ENCODE results near the gene TMEM150B.

Gene TMEM150B

DNA sequence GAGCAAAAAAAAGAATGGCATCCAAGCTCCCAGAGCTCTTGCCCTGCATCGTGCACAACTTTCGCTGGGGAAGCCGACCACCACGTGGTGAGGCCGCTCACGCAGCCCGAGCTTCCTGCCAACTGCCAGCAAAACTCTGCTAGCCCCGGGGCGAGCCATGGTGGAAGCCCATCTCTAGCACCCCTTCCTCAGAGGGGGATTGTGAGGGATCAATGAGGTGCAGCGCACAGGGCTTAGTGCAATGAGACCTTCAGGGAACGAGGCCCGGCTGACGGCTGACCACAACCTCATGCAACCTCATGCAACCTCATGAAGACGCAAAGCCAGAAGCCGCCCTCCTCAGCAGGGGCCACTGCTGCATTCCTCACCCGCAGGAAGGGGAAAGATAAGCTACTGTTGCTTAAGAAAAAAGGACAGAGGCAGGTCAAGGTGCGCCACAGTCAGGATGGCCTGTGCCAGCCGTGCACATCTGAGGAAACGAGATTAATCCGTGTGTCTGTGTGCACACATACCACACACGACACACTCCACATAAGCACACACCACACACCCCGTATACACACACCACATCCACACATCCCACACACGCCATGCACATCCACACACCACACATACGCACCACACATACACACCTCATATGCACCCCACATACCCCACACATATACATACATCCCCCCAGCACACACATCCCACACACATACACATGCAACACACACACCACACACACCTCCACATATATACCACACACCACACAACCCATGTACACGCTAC is 54.8 kb downstream of the TMEM150B start:
- peaks cover 14% of the 10 kb centered on the region for H3K36me3 ChIP-seq
- peaks cover 7% of the 10 kb centered on the region for H3K9me3 ChIP-seq (ENCODE audit: severe bottlenecking)
- no peak overlapping the region for H3K4me3 ChIP-seq (ENCODE audit: low read depth, low read length)
- DNase-seq: no peak
- no peaks in the 10 kb centered on the region for H3K27me3 ChIP-seq (ENCODE audit: insufficient read depth, low read depth, severe bottlenecking)
- H3K27ac ChIP-seq: no peak overlapping the region
- TF ChIP-seq, protein P1, sequence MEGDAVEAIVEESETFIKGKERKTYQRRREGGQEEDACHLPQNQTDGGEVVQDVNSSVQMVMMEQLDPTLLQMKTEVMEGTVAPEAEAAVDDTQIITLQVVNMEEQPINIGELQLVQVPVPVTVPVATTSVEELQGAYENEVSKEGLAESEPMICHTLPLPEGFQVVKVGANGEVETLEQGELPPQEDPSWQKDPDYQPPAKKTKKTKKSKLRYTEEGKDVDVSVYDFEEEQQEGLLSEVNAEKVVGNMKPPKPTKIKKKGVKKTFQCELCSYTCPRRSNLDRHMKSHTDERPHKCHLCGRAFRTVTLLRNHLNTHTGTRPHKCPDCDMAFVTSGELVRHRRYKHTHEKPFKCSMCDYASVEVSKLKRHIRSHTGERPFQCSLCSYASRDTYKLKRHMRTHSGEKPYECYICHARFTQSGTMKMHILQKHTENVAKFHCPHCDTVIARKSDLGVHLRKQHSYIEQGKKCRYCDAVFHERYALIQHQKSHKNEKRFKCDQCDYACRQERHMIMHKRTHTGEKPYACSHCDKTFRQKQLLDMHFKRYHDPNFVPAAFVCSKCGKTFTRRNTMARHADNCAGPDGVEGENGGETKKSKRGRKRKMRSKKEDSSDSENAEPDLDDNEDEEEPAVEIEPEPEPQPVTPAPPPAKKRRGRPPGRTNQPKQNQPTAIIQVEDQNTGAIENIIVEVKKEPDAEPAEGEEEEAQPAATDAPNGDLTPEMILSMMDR (IDR thresholded peaks at IDR 0.05; ENCODE audit: low read depth, low read length): no peak

DNA sequence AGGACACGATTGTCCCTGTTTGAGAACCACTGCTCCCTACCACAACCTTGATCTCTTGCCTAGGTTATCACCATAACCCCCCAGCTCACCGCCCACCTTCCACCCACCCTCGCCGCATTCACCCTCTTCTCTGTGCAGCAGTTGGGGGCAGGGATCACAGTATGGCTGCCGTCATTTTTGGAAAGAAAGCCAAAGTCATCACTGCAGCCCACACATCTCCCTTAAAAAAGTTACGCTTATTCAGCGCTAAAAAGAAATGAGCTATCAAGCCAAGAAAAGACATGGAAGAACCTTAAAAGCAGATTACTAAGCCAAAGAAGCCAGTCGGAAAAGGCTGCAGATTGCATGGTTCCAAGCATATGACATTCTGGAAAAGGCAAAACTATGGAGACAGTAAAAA is 55.8 kb downstream of the TMEM150B start:
- Histone ChIP-seq H3K36me3 (peaks cover 7% of the 10 kb centered on the region), H3K4me3 (ENCODE audit: low read depth, low read length) (no peak overlapping the region), H3K27ac (no peak overlapping the region), H3K27me3 (ENCODE audit: insufficient read depth, low read depth, severe bottlenecking) (no peaks in the 10 kb centered on the region), H3K9me3 (ENCODE audit: severe bottlenecking) (peaks cover 7% of the 10 kb centered on the region)
- TF ChIP-seq, protein P1 (IDR thresholded peaks at IDR 0.05; ENCODE audit: low read depth, low read length): no peak
- DNase-seq: no peak

DNA sequence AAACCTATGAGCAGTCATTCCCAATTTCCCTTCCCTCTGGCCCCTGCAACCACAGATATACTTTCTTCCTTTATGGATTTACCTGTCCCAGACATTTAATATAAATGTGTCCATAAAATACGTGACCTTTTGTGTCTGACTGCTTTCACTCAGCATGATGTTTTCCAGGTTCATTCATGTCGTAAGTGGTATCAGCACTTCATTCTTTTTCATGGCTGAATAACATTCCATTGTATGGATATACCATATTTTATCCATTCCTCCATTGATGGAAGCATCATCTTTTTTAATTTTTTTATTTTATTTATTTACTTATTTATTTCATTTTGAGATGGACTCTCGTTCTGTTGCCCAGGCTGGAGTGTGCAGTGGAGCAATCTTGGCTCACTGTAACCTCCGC is 58.3 kb downstream of the TMEM150B start:
- Histone ChIP-seq H3K4me3 (ENCODE audit: low read depth, low read length) (no peak overlapping the region), H3K27ac (no peak overlapping the region), H3K27me3 (ENCODE audit: insufficient read depth, low read depth, severe bottlenecking) (no peaks in the 10 kb centered on the region), H3K9me3 (ENCODE audit: severe bottlenecking) (peaks cover 7% of the 10 kb centered on the region), H3K36me3 (peaks cover 2% of the 10 kb centered on the region)
- TF ChIP-seq, protein P1 (IDR thresholded peaks at IDR 0.05; ENCODE audit: low read depth, low read length): no peak
- no peak for DNase-seq

DNA sequence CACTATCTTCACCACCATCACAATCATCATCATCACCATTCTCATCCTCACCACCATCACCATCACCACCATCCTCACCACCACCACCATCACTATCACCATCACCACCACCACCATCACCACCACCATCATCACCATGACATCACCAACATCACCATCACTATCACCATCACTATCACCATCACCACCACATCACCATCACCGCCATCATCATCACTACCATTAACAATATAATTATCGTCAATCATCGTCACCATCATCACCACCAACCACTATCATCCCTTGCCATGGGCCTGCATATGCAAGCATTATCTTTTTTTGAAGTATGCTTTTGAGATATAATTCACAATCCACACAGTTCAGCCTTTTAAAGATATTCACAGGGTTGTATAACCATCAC is 58.7 kb downstream of the TMEM150B start:
- no peak overlapping the region for H3K4me3 ChIP-seq (ENCODE audit: low read depth, low read length)
- TF ChIP-seq, protein P1 (IDR thresholded peaks at IDR 0.05; ENCODE audit: low read depth, low read length): no peak

DNA sequence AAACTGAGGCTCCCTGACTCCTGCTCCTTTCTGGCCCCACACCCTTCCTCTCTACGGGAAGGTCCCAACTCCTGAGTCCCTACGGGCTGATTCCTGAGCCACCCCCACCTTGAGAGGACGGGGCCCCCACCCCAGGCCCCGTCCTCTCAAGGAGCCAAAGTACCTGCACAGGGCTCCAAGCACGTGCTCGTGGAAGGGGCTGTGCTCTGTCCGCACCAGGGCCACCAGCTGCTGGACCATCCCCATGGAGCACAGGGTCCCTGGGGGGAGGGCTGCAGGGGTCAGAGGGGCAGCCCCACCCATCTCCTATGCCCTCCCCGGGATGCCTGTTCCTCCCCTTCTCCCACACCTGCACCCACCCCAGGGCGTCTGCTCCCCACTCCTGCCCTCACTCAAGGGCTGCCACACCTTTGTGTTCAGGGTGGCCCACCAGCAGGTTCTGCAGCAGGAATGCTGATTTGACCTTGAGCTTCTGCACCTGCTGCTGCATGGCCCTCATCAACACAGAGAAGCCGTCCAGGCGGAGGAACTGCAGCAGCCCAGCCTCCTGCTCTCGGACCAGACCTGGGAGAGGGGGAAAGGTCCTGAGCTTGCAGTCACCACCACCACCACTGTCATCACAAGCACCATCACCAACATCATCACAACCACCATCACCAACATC is 59.3 kb downstream of the TMEM150B start:
- no peak overlapping the region for H3K27ac ChIP-seq
- no peak overlapping the region for H3K4me3 ChIP-seq (ENCODE audit: low read depth, low read length)
- TF ChIP-seq, protein P1 (IDR thresholded peaks at IDR 0.05; ENCODE audit: low read depth, low read length): no peak
- DNase-seq: no peak
- H3K36me3 ChIP-seq: peaks cover 2% of the 10 kb centered on the region
- no peaks in the 10 kb centered on the region for H3K27me3 ChIP-seq (ENCODE audit: insufficient read depth, low read depth, severe bottlenecking)
- H3K9me3 ChIP-seq (ENCODE audit: severe bottlenecking): peaks cover 7% of the 10 kb centered on the region

More for the DNA sequence above, 58.7 kb downstream of the TMEM150B start:
- no peak for DNase-seq
- Histone ChIP-seq H3K9me3 (ENCODE audit: severe bottlenecking) (peaks cover 7% of the 10 kb centered on the region), H3K27me3 (ENCODE audit: insufficient read depth, low read depth, severe bottlenecking) (no peaks in the 10 kb centered on the region), H3K36me3 (peaks cover 2% of the 10 kb centered on the region), H3K27ac (no peak overlapping the region)
